SHP77 (cell line): Measurements from ENCODE around the gene CEP162.
"Not testable (repeated sequence)": the region's sequence is repeated elsewhere in the genome, so short reads cannot be mapped to it uniquely, and the experiment has no call there.

ENCODE experiments used
- DNase-seq, 2 experiments: peaks; one replicate each; lab custom pipeline; 2025; lab: John Stamatoyannopoulos, UW

CEP162 gene

DNA sequence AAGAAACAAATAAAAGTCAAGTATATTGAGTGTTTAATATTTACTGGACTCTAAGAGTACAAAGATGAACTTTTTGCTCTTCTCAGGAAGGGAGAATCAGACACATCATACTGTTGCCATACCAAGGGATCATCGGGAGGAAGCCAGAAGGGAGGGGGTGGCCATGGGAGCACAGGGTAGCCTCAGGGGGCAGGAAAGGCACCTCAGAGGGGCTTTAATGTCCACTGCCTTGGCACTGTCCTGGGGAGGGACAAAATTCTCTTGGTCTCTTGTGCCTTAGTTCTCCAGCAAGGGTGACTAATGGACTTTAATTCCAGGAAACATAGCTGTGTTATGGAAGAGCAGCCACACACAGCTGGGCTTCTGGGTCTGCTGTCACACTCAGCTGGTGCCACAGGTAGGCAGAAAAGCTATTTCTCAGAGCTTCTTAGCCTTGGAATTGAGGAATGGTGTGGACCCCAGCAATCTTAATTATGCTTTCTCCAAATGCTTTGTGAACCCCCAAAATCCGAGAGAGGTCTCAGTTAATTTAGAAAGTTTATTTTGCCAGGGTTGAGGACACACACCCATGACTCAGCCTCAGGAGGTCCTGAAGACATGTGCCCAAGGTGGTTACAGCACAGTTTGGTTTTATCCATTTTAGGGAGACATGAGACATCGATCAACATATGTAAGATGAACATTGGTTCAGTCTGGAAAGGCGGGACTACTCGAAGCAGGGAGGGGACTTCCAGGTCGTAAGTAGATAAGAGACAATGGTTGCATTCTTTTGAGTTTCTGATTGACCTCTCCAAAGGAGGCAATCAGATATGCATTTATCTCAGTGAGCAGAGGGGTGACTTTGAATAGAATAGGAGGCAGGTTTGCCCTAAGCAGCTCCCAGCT lies 140.7 kb downstream of the CEP162 start:
- DNase-seq, result no peak

DNA sequence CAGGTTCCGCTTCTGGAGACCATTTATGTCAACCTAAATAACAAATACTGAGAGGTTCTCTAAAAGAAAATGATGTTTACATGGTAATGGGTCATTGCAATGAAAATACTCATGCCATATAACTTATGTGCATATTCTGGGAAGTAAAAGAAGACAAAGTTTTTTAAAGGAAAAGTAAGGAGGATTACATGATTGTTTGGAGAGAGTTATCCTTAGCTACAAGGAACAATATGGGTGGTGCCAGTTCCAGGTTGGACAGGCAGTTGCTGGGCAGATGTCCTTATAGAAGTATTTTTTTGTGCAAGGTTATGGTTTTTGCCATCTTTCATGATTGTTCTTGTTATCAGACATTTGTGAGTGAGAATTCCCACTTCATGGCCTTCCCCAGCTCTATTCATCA lies 141.4 kb downstream of the CEP162 start:
- DNase-seq, result no peak

DNA sequence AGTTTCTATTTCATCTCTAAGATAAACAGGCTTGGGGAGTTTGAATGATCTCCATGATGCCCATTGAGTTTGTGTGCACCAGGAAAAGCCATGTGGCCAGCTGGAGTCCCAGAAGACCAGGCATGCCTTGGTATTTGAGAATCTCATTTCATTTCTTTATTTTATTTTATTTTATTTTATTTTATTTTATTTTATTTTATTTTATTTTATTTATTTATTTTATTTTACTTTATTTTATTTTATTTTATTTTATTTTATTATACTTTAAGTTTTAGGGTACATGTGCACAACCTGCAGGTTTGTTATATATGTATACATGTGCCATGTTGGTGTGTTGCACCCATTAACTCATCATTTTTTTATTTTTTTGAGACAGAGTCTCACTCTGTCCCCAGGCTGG lies 142.7 kb downstream of the CEP162 start:
- DNase-seq, result not testable (repeated sequence)

DNA sequence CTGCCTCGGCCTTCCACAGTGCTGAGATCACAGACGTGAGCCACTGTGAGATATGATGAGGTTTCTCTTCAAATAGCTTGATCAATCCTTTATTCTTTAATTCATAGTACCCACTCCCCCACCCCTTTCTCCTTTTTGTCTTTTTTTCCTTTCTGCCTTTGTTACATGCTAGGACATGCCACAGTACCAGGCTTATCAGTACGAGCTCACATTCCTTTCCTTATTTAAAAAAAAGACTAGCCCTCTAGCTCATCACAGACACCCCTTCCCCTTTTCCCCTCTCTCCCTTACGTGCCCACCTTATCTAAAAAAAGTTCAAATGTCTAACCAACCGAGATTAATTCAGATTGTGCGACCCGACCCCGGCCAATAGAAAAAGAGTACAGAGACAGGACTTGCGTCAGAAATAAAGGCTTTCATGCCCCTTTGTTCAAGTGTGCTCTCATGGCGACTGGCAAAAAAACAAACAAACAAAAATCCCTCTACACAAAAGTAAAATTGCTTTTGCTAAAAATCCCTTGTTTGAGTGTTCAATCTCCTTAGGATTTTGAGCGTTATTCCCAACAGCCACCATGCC lies 144.7 kb downstream of the CEP162 start:
- no peak for DNase-seq

DNA sequence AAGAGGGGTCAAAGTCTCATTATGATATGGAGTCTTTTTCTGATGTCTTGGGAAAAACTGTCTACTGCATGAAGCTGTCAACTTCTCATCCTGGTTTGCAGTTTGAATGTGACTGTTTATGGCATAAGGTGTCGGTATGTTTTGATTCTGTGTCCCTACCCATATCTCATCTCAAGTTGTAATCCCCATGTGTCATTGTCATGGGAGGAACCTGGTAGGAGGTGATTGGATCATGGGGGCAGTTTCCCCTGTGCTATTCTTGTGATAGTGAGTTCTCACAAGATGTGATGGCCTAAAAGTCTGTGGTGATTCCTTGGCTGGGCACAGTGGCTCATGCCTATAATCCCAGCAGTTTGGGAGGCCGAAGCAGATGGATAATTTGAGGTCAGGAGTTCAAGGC lies 146.2 kb downstream of the CEP162 start:
- no peak for DNase-seq

DNA sequence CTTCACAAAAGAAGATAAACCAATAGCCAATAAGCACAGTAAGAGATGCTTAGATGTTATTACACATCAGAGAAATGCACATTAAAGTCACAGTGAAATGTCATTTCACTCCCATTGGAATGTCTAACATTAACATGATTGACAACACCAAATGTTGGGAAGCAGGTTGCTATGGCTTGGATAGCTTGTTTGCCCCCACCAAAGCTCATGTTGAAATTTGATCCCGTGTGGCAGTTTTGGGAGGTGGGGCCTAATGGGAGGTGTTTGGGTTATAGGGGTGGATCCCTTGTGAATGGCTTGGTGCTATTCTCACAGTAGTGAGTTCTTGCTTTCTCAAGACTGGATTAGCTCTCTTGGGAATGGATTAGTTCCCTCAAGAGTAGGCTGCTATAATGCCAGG lies 149.1 kb downstream of the CEP162 start:
- no peak for DNase-seq

DNA sequence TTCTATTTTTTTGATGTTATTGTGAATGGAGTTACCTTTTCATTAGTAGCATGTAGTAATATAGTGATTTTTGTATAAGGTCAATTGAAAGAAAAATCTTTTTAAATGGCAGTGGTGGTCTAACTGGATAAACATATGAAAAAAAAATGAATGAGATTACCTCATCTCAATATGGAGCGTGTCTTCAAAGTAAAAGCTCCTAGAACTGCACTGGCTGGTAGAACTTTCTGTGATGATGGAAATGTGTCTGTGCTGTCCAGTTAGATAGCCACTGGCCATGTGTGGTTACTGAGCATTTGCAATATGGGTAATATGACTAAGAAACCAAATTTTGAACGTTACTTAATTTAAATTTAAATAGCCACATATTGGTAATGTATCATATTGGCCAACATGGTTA lies 149.8 kb downstream of the CEP162 start:
- DNase-seq, result no peak

DNA sequence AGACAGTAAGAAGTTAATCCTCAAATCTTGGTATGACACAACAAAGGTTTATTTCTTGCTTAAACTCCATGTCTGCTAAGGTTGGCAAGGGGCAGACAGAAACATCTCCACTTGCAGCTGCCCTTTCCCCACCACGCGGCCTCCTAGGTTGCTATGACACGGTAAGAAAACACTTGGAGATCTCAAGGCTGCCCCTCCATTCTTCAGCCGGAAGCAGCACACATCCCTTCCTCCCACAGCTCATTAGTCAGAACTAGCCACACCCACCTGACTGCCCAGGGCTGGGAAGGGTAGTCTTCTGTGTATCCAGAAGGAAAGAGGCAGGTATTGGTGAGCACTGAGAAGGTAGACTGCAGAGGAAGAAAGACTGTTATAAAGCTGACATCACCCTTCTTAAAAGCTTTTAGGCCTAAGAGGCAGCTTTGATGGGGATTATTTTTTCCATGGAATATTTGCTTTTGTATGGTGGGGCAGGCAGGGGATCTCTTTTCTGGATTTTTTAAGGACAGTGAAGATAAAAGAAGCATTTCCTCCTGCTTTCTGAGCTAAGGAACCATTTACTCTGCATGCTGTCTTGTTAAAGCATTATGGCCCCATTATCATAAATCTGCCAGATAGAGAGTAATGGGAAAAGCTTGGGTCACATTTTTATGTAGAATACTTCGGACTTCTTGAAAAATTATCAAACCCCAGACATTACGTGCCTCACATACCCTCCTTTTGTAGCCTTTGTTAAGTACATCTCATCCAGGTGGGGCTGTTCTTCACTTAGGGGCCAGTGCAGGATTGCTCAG lies 152.3 kb downstream of the CEP162 start:
- no peak for DNase-seq
